K562 (cell line): Measurements from ENCODE around the gene NAGS. TPM values are rescaled to one million over a fixed set of nuclear protein-coding genes. Genes with fewer than 3 reads are reported as not detected.

Source experiments
- CHD1 ChIP-seq: fragments of 200-600 bp; sonication (generic); IDR thresholded peaks from one replicate; pipeline ENCODE4 v1.6.1; 2012; ENCODE audit warnings: mild to moderate bottlenecking, moderate library complexity, low read length, inconsistent platforms
- COPS2 ChIP-seq: fragments of 450-650 bp; conservative IDR thresholded peaks from 2 replicates; pipeline ENCODE4 v1.6.1; 2016; ENCODE audit warnings: mild to moderate bottlenecking, moderate library complexity
- ELF4 ChIP-seq: fragments of 450-650 bp; formaldehyde crosslinking; IDR thresholded peaks from 2 replicates; pipeline ENCODE4 v1.4.0; 2022; ENCODE audit warnings: missing genetic modification characterization
- FOS ChIP-seq: IDR thresholded peaks from 3 replicates; pipeline ENCODE4 v1.6.1; 2011; ENCODE audit not compliant: insufficient read length; ENCODE audit errors: extremely low read depth
- FOXA1 ChIP-seq: fragments of 450-650 bp; IDR thresholded peaks from 2 replicates; pipeline ENCODE4 v1.6.1; 2016; ENCODE audit warnings: mild to moderate bottlenecking, borderline replicate concordance
- GTF2A2 ChIP-seq: IDR thresholded peaks from 2 replicates; pipeline ENCODE4 v1.6.1; 2016; ENCODE audit warnings: mild to moderate bottlenecking, missing genetic modification characterization, missing compliant biosample characterization
- HDAC8 ChIP-seq: fragments of 450-650 bp; IDR thresholded peaks from 2 replicates; pipeline ENCODE4 v1.6.1; 2016; ENCODE audit warnings: mild to moderate bottlenecking, missing genetic modification characterization, moderate library complexity, missing compliant biosample characterization
- MEF2A ChIP-seq: IDR thresholded peaks from 2 replicates; pipeline ENCODE4 v1.6.1; 2011; ENCODE audit warnings: low read depth, mild to moderate bottlenecking, low read length, moderate library complexity; ENCODE audit not compliant: control insufficient read depth
- MEF2D ChIP-seq: conservative IDR thresholded peaks from 2 replicates; pipeline ENCODE4 v1.6.1; 2016; ENCODE audit warnings: low read depth, missing genetic modification characterization, missing compliant biosample characterization
- NFATC3 ChIP-seq: fragments of 450-650 bp; IDR thresholded peaks from 2 replicates; pipeline ENCODE4 v1.6.1; 2017; ENCODE audit warnings: mild to moderate bottlenecking
- PHF8 ChIP-seq: fragments of 200-600 bp; sonication (generic); IDR thresholded peaks from 2 replicates; pipeline ENCODE4 v1.6.1; 2012; ENCODE audit warnings: mixed run types, mild to moderate bottlenecking, inconsistent platforms, low read length, moderate library complexity, borderline replicate concordance
- POLR3A ChIP-seq: IDR thresholded peaks from 2 replicates; pipeline ENCODE4 v1.6.1; 2011; ENCODE audit warnings: borderline replicate concordance, mild to moderate bottlenecking, moderate library complexity; ENCODE audit not compliant: insufficient read length, insufficient read depth; ENCODE audit errors: extremely low read depth
- RBM22 ChIP-seq: fragments of 200-400 bp; formaldehyde crosslinking; IDR thresholded peaks from 2 replicates; pipeline ENCODE4 v1.6.1; 2018; ENCODE audit warnings: low read length, low read depth; ENCODE audit not compliant: poor library complexity, severe bottlenecking
- SIN3A ChIP-seq, 2 experiments: fragments of 150-350 bp in 1 of 2; IDR thresholded peaks; 2 replicates each; pipeline ENCODE4 v1.6.1; 2011 to 2016; ENCODE audit warnings: borderline replicate concordance in 2 of 2, low read depth in 2 of 2, low read length in 2 of 2, mild to moderate bottlenecking in 2 of 2, moderate library complexity in 2 of 2; ENCODE audit not compliant: control insufficient read depth in 1 of 2
- SMAD3 ChIP-seq: fragments of 450-650 bp; formaldehyde crosslinking; conservative IDR thresholded peaks from 2 replicates; pipeline ENCODE4 v1.4.0; 2020; ENCODE audit warnings: mild to moderate bottlenecking
- TAF15 ChIP-seq: fragments of 200-400 bp; formaldehyde crosslinking; IDR thresholded peaks from 2 replicates; pipeline ENCODE4 v1.6.1; 2017; ENCODE audit warnings: mild to moderate bottlenecking, low read depth, low read length, moderate library complexity
- TSC22D4 ChIP-seq: fragments of 450-650 bp; IDR thresholded peaks from 2 replicates; pipeline ENCODE4 v1.6.1; 2016; ENCODE audit warnings: missing genetic modification characterization, missing biosample characterization, control low read depth
- WHSC1 ChIP-seq: IDR thresholded peaks from one replicate; pipeline ENCODE4 v1.6.1; 2012; ENCODE audit warnings: low read length, control low read depth, inconsistent platforms
- XRCC5 ChIP-seq: fragments of 200-400 bp; formaldehyde crosslinking; IDR thresholded peaks from 2 replicates; pipeline ENCODE4 v1.6.1; 2017; ENCODE audit warnings: low read depth, mild to moderate bottlenecking, low read length
- polyA plus RNA-seq, 8 experiments: library from polyadenylated mRNA; depleted of rRNA in 4 of 8; stranded (reverse) in 5 of 8; unstranded in 3 of 8; fragments of >200 nt; fragmentation: Nextera tagmentation in 2 of 8; fragmentation: Illumina TruSeq in 1 of 8; extraction: Ambion mirVana in 2 of 8; extraction: Trizol in 1 of 8; gene quantifications; 2 replicates each; pipeline versions ENCODE4 v1.2.1 to v1.2.3, GENCODE V29; 2011 to 2014; ENCODE audit warnings: inconsistent platforms in 1 of 8, missing spikeins in 1 of 8
- total RNA-seq, 7 experiments: library from RNA; depleted of rRNA in 6 of 7; stranded (reverse); fragments of >200 nt in 6 of 7; fragmentation: Illumina TruSeq in 2 of 7; extraction: Trizol in 2 of 7; gene quantifications; 2 replicates each; pipeline versions ENCODE4 v1.2.1 to v1.2.3, GENCODE V29; 2011 to 2021; ENCODE audit warnings: low replicate concordance in 1 of 7
- TF ChIP-seq, protein P1 (sequence below): fragments of 250-450 bp; sonication (Bioruptor Pico); IDR thresholded peaks from 2 replicates; pipeline ENCODE4 v1.9.0; 2021; ENCODE audit warnings: mild to moderate bottlenecking, inconsistent platforms
- TF ChIP-seq, protein P2 (sequence below): fragments of 450-650 bp; IDR thresholded peaks from 2 replicates; pipeline ENCODE4 v1.6.1; 2018; ENCODE audit warnings: mild to moderate bottlenecking, low read depth; ENCODE audit not compliant: partially characterized antibody
- TF ChIP-seq, protein P3 (sequence below): fragments of 450-650 bp; IDR thresholded peaks from 2 replicates; pipeline ENCODE4 v1.6.1; 2017; ENCODE audit warnings: mild to moderate bottlenecking, moderate library complexity

NAGS gene
- total and polyA plus RNA-seq, 9 of the 15 experiments (the other 6 are each of a cell fraction or from before 2014, with no cell fraction given): not detected

DNA sequence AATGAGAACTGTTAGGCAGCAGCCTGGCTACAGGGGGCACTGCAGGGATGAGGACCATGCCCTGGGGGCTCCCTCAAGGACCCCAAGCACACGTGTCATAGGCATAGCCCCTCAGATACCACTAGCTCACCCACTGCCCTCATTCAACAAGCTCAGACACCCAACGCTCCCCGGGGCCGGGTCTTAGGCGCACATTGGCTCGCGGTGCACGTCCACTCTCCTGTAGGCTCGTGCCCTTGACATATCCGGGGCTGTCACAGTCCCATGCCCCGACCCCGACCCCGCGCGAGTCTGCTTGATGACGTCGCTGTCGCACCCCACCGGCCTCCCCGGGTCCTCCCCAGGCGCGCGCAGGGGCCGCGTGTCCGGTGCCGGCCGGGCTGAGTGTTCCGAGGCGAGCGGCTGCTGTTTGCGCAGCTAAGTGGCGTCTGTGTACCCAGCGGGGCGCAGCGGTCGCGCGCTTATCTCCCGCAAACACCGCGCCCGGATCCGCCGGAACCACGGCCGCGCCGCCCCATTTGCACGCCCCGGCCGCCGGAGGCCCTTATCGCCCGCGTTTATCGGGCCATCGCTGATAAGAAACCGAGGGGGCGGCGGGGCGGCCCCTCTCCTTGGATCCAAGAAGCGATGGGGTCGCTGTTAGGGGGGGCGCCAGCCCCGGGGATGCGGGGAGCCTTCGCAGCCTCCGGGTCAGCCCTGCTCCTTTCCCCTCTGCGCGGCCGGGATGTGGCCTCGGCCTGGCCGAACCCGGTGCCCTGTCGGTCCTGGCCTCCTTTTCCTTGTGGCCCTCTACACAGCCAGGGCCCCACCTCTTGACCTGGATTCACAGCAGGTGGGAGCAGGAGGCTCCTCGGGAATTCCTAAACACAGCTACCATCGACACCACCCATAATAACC lies 20.7 kb upstream of the NAGS start (continued):
- TF ChIP-seq RBM22: no peak
- TF ChIP-seq FOXA1: no peak
- no peak for TF ChIP-seq ELF4
- no peak for TF ChIP-seq TSC22D4
- no peak for TF ChIP-seq MEF2D (tag)
- TF ChIP-seq NFATC3: no peak
- no peak for TF ChIP-seq CHD1
- TF ChIP-seq FOS: no peak
- no peak for TF ChIP-seq GTF2A2 (tag)
- no peak for TF ChIP-seq WHSC1
- TF ChIP-seq, protein P1, sequence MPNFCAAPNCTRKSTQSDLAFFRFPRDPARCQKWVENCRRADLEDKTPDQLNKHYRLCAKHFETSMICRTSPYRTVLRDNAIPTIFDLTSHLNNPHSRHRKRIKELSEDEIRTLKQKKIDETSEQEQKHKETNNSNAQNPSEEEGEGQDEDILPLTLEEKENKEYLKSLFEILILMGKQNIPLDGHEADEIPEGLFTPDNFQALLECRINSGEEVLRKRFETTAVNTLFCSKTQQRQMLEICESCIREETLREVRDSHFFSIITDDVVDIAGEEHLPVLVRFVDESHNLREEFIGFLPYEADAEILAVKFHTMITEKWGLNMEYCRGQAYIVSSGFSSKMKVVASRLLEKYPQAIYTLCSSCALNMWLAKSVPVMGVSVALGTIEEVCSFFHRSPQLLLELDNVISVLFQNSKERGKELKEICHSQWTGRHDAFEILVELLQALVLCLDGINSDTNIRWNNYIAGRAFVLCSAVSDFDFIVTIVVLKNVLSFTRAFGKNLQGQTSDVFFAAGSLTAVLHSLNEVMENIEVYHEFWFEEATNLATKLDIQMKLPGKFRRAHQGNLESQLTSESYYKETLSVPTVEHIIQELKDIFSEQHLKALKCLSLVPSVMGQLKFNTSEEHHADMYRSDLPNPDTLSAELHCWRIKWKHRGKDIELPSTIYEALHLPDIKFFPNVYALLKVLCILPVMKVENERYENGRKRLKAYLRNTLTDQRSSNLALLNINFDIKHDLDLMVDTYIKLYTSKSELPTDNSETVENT (CRISPR knock-in tag): no peak
- no peak for TF ChIP-seq TAF15
- TF ChIP-seq HDAC8: 0 out of 2 replicates have a peak, but pooled peaks have one; percentile 33
- TF ChIP-seq MEF2A: no peak
- TF ChIP-seq XRCC5: no peak
- TF ChIP-seq PHF8: peak; percentile 39; the same call in 1 of the 2 replicates
- TF ChIP-seq POLR3A: no peak
- TF ChIP-seq COPS2: no peak
- TF ChIP-seq, protein P2, sequence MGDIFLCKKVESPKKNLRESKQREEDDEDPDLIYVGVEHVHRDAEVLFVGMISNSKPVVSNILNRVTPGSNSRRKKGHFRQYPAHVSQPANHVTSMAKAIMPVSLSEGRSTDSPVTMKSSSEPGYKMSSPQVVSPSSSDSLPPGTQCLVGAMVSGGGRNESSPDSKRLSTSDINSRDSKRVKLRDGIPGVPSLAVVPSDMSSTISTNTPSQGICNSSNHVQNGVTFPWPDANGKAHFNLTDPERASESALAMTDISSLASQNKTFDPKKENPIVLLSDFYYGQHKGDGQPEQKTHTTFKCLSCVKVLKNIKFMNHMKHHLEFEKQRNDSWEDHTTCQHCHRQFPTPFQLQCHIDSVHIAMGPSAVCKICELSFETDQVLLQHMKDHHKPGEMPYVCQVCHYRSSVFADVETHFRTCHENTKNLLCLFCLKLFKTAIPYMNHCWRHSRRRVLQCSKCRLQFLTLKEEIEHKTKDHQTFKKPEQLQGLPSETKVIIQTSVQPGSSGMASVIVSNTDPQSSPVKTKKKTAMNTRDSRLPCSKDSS: no peak
- TF ChIP-seq SMAD3 (CRISPR knock-in tag): no peak
- TF ChIP-seq SIN3A (IDR thresholded peaks at IDR 0.05; ENCODE audit: borderline replicate concordance in 2 of 2, control insufficient read depth in 1 of 2, low read depth in 2 of 2, low read length in 2 of 2): peak in 1 of 2 experiments; percentile 25; a peak in 1 of 4 replicates
- TF ChIP-seq, protein P3, sequence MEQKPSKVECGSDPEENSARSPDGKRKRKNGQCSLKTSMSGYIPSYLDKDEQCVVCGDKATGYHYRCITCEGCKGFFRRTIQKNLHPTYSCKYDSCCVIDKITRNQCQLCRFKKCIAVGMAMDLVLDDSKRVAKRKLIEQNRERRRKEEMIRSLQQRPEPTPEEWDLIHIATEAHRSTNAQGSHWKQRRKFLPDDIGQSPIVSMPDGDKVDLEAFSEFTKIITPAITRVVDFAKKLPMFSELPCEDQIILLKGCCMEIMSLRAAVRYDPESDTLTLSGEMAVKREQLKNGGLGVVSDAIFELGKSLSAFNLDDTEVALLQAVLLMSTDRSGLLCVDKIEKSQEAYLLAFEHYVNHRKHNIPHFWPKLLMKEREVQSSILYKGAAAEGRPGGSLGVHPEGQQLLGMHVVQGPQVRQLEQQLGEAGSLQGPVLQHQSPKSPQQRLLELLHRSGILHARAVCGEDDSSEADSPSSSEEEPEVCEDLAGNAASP: no peak
